GM21576 (cell line): Measurements from ENCODE around the gene UGT8.
"Not testable (repeated sequence)": the region's sequence is repeated elsewhere in the genome, so short reads cannot be mapped to it uniquely, and the experiment has no call there.

ENCODE experiments used
- ATAC-seq: cut with Tn5 transposase; IDR thresholded peaks from one replicate; pipeline ENCODE4 v1.9.1; 2021; ENCODE audit warnings: mild to moderate bottlenecking, moderate library complexity; ENCODE audit not compliant: unreplicated experiment

UGT8 gene

DNA sequence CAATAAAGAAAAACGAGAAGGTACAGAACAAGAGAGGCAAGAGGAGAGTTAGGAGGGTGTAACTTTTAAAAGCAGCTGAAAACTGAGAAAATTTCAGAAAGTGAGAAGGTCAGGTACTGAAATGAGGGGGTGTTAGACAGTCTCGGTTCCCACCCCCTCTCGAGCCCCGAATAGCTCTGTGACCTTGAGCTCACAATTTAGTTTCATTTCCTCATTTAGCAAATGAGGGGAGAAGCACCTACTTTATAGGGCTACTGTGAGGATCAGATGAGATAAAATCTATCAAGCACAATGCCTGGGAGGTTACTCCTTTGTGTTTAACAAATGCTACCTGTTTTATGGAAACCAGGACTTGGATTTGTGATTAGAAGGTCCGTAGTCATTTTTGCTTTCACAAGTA is 4.9 kb downstream of the UGT8 start:
- peak; percentile 94 for ATAC-seq

DNA sequence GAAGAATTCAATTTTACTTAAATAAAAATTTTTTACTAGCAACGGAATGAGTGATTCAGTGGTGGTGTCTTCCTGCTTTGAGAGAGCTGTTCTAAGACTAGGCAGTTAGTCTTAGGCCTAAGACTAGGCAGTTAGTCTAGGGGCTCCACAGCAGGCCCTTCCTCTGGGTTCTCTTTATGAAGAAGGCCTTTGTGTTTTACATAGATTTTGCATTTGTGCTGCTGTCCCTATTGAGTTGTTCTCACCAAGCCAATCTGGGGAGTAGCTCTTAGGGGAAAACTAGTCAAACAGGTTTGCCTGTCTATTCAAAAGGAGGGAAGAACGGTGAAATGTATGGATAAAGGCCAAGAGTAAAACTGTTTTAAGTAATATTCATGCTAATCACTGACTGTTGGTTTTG is 7.6 kb downstream of the UGT8 start:
- no peak for ATAC-seq

DNA sequence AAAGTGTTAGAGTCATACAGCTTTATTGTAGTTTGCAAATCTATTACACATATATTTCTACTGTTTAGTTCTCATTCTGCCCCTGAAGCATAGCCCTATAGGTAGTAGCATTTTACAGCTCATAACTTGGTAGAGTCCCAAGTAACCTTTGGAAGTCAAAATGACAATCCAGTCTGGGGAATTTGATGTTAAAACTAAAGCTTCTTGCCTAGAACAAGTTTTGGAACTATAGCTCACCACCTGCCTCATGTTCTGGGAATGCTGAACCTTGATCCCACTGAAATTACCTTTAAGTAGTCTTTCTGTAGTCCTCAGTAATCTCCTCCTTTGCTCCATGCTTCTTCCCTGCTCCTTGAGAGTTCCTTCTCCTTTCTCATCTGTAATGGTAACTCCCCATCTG is 8.4 kb downstream of the UGT8 start:
- no peak for ATAC-seq

DNA sequence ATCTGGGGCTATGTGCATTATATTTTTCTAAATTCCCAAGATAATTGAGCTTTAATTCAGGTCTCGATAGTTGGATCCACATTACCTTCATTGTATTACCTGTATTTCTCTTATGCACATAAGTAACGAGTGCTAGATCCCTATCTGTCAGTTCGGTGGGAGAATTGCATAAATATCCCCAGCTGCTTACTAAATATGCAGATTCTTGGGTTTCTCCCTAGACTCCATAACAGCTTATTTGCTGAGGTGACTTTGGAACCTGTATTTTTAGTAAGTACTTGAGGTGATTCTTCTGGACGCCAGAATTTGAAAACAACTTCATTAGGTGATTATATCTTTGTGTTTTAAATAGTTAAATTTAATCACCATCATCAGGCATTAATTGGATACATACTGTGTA is 15.0 kb downstream of the UGT8 start:
- no peak for ATAC-seq

DNA sequence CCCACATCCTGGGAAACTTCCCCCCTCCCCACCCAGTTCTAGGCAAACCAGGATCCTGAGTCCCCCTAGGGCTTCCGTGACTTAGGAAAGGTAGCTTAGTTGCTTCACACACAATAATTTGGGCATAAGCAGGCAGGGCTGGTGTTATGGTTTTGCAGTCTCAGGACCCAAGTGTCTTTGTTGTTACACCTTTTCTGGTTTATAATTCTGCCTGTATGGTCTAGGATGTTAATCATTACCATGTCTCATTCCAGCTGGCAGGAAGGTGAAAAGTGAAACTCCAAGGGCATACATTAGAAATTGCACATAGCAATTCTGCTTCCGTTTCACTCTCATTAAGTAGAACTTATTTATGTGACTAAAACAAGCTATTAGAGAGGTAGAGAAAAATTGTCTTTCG is 16.8 kb downstream of the UGT8 start:
- ATAC-seq, result no peak

DNA sequence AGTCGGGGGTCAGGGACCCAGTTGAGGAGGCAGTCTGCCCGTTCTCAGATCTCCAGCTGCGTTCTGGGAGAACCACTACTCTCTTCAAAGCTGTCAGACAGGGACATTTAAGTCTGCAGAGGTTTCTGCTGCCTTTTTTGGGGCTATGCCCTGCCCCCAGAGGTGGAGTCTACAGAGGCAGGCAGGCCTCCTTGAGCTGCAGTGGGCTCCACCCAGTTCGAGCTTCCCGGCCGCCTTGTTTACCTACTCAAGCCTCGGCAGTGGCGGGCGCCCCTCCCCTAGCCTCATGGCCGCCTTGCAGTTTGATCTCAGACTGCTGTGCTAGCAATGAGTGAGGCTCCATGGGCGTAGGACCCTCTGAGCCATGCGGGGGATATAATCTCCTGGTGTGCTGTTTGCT is 17.4 kb downstream of the UGT8 start:
- not testable (repeated sequence) for ATAC-seq

DNA sequence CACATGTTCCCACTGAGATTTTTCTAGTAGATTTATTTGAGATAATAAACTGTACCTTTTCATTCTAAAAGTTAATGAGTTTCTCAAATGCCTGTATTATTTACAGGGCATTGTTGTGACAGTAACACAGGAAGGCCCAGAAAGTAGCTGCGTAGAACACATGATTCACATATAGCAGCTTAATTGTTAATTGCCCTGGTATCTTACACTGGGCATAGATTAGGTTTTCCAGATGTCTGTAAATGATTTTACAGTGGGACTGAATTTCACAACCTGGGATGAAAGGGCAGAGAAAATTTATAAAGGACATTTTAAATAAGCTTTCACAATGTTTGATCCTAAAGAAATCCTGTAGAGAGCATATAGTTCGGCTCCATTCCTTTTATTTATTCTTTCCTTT is 27.6 kb downstream of the UGT8 start:
- no peak for ATAC-seq

DNA sequence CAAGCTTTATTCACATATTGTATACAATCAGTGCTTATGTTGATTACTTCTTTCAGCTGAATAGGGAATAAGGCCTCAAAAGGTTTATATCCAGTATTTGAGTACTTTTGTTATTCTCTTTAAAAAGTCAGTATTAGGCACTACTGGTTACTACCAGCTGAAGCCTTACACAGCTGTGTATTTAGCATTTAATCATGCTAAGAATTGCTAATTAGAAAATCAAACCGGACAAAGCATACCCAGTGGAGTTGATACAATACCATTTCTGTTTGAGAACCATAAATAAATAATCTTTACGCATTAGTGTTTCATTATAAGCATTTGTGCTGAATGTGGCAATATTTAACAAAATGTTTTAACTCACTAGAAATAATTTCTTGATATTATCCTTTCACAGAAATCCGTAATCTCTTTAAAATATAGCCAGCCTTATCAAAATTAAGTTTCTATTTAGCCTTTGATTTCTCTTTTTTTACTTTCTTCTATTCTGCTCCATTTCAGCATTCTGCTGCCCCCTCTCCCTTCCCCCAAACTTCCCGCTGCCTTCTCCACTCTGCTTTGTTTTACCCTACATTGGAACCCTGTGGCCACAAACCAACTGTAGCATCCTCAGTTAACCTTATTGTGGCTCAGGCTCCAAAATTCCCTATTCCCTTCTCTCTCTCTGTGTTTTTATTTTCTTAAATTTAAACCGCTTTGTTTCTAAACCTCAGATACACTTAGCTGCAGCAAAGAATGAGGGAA is 37.8 kb downstream of the UGT8 start:
- ATAC-seq, result no peak

DNA sequence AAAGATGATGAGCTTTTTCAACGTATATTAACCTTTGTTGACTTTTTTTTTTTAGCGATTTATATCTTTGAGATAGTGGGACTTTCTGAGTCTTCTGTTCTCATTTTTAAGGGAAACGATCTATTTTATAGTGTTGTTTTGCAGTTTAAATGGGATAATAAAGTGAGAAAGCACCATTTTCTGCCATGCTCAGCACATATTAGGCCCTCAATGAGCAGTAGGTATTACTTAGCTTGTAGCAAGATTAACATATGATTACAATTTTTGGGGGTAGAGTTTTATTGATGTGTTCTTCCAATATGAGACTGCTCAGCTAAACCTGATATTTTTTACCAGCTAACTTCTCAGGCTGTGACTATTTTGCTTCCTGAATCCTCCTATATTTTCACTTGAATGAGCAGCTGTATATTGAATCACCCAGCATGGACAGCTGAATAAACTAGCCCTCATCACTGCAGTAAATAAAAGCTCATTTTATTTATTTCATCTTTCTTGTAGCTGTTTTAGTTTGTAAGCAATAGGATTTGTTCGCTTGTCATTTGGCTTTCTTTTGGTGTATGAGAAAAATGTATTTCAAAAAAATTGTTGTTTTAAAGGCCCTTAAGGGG is 43.7 kb downstream of the UGT8 start:
- ATAC-seq, result no peak

DNA sequence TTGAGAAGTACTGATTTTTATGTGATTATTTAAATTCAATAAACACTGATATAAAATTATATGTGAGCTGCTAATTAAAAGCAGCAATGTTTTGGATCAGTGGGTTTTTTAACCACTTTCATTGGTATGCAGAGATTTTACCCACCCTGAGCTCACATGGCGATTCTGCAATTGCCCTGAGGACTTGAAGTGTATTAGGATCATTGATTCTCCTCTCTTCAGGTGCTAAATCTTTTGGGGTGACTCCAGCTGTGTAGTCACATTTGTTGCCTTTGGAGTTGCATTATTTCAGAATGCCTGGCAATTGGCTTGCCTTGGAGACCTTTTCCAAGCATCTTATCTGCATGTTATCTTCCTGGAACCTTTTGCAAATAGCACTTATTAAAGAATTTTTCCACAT is 51.3 kb downstream of the UGT8 start:
- no peak for ATAC-seq

DNA sequence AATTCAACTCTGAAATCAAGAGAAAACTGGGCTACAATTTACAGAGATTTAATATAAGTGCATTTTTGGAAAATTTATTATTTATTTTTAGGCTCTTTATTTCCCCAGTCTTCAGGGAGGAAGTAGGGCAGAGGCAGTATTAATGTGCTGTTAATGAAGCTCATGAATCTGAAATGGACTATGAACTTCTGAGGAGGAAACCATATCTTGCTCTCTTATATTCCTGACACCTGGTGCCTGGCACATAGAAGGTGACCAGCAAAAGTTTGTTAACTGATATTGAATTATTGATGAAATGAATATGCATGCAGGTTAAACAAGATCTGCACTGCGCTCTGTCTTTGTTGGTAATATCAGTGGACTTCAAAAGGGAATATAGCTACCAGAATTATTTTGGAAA is 55.1 kb downstream of the UGT8 start:
- no peak for ATAC-seq

DNA sequence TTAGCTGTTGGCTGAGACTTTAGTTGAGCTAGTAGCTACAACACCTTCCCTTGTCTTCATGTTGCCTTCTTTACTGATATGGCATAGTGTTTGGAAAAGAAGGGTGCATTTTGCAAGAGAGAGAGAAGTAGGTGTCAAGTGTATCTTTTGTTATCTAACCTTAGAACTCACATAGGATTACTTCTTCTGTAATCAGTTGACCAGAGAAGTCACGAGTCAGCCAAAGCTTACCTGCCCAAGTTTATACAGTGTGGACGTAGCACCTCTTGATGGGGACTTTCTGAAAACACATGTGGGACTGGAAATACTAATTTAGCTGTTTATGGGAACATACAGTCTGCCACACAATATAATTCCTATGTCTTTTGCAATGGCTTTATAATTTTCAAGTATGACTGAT is 56.0 kb downstream of the UGT8 start:
- ATAC-seq, result no peak

DNA sequence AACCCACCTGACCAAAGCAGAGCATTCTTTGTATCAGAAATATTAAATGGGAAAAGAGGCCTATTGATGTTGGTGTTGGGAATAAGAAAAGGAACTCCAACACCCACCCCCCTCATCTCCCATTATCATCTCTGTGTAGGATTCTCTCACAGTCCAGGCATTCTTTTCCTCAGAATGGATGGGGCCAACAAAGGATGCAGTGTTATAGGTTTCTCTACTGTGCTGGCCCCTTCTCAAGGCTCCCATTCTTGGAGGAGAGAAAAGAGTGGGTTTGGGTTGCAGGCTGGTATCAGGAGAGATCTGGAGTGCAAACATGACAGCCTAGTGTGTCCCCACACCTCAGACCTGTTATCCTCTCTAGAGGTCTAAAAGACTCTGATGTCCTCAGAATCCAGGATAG is 59.6 kb downstream of the UGT8 start:
- no peak for ATAC-seq

DNA sequence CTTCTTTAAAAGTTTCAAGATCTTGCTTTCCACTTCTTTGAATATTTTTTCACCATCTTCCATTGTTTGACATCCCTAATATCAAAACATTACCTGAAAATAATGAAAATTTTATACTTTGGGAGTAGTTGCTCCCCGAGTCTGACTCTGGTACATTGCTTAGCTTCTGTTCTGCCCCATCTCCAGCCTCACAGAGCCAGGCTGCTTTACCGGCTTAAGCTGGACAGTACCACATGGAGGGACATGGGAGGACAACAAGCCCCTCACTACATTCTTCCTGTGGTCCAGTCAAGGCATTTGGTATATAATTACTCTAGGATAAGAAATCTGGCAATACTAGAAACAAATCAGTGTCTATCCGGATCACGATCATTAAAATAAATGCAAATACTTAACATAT is 60.2 kb downstream of the UGT8 start:
- ATAC-seq, result no peak

DNA sequence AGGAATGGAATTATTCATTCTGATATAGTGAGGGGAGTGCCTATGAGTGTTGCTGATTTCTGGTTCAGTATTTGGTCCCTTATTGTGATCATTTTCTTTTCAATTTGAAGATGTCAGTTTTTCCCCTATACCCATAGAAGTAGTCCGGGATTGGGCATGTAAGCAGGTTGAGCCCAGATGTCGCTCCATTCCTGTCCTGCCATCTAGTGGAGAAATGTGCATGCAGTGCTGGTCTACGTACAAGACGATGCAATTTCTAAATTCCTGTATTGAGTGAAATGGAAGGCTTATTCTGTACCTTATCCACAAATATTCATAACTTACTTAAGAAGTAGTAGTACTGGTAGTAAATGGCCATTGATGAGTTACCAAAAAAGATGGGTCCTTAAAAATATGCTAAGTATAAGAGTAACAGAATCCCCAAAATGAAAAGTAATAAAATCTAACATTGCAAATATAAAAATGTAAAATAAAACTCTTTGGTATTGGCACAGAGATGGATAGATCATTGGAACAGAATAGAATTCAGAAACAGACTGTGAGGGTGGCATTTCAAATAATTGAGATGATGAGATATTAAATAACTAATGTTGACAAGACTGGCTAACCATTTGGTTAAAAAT is 60.9 kb downstream of the UGT8 start:
- peak; percentile 94 for ATAC-seq

DNA sequence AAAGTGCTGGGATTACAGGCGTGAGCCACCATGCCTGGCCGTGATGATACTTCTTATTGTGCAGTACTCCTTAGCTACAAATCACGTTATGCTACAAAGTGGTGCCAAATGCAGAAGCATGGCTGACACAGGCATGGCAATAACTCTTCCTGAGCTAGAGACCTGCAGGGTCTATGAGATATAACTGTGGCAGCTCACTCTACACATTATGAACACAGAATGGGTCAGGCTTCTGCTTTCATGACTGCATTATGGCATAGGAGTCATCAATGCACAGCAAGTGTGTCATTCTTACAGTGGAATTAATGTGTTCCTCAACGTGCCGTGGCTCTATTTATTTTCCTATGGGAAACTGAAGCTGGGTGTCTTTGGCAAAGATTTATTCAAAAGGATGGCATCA is 64.5 kb downstream of the UGT8 start:
- no peak for ATAC-seq

DNA sequence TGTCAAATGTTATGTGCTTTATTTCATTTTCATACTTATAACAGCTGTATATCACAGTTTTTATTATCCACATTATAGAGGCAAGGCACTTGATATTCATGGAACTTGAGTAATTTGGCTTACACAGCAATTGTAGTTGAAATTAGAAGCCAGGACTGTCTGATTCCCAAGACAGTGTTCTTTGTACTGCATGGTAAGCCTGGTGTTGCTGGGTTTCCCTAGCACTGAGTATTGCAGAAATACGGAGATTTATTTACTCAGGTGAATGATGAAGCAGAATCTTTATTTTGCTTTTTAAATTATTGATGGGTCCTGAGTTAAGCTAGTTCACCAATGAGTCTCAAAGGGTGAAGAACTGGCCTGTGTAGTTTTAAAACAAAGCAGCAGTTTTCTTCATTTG is 70.0 kb downstream of the UGT8 start:
- ATAC-seq, result no peak

DNA sequence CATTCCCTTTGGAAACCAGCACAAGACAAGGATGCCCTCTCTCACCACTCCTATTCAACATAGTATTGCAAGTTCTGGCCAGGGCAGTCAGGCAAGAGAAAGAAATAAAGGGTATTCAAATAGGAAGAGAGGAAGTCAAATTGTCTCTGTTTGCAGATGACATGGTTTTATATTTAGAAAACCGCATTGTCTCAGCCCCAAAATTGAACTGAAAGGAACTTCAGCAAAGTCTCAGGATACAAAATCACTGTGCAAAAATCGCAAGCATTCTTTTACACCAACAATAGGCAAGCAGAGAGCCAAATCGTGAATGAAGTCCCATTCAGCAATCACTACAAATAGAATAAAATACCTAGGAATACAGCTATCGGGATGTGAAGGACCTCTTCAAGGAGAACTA is 72.1 kb downstream of the UGT8 start:
- peak; percentile 56 for ATAC-seq

DNA sequence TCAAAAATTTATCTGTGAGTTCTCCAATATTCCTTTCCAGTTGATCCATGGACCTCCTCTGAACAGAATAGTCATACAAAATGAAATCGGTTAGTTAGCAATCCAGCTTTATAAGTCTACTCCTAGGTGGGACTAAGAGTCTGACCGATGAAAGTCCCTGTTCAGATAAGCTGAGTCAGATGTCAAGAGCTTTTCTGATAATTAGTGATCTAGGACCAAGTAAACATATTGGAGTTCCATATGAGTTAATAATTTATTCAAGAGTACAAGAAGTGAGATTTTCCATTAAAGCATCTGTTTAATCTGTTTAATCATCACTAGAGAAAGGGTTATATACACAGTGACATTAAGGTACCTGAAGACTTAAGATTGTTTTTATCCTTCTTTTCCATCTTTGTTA is 74.7 kb downstream of the UGT8 start:
- ATAC-seq, result no peak

DNA sequence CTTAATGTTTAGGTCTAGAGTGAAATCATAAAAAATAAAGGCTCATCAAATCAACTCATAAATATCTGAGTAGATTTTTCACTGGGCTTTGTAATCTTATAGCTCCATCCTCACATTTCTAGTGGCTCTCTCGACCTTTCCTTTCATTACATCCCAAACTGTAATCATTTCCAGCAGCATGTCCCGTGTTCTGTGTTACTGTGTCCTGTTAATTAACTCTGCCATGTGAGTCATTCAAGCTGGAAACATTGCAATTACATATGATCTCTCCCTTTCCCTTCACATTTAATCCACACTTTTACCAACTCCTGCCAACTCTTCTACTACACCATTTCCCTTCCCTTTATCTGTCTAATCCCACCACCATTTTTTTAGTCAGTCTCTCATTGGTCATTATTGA is 75.5 kb downstream of the UGT8 start:
- ATAC-seq, result no peak

DNA sequence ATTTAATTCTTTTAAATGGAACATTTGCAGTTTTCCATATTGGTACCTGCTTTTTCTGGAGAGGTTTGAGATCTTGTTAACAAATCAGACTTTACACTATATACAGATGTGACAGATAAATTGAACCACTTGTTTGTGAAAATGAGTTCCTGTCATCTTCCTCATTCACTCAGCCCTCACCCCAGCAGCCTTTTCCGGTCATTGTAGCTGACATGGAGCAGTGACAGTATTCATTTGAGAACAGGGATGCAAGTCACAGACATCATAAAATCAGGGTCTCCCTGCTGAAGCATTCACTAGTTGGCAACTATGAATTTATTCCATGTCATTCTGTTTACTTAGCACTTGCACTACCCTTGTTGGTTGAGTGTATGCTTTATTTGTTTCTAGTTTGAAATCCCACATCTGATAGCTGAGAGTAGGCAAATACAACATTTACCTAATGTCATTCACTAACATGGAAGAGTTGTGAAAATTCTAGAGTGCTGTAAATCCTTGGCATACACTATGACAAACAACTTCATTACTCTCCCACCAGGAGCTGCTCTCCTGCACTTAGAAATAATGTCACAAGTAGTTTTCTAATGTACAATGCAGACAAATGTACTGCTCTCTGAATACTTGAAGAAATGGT is 78.9 kb downstream of the UGT8 start:
- no peak for ATAC-seq

DNA sequence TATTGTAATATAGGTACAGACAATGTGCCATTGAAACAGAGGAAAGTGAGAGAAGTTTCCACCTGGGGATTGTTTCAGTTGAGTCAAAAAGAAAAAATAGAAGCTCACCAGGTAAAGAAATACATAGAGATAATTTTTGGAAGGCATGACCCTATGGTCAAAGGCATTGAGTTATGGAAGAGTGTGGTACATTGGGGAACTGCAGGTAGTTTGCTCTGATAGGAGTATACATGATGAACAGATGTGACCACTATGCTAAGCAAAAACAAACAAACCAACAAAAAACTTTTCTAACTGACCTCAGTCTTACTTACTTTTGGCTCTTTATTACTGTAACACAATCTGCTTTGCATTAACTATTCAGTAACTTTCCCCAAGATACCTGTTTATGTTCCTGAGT is 85.9 kb downstream of the UGT8 start:
- no peak for ATAC-seq
